ENCODE measurements around the gene DDX5.

Gene DDX5

DNA sequence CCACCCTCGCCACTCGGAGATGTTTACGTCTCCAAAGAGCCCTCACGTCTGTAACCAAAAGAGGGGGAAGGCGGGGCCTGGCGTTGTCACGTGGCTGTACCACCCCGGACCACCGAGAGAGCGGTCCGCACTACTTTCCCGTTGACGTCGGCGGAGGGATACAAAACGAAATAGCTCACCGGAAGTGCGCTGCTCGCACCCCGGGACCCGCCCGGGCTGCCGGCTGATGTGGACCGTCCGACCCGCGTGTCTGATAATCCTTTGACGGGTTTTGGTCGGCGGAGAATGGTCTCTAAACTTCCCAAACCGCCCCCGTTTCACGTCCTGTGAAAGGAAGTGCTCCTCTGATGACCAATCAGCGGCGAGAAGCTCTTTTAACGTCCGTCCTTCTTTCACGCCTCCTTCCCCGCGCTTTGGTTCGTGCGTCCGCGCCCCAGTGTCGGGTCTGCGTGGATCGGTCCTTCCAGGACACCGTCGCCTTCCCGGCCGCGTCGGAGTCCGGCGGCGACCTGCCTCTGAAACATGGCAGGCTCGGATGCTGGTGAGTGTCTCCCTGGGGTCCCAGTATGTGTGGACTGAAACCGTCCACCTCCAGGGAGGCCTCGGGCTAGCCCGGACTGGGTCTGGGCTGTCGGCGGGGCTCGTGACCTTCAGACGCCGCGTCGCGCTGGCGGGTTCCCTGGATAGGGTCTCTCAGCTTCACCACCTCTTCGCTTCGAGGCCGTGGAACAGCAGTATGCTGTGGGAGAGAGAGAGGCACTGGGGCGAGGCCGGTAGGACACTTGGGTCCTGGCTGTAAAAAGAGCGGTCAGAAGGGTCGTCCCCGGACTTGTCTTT lies 705 bp upstream of the DDX5 start, which contains the start of gene CEP95:
Gene CEP95, plus strand, starts transcription at position 402 of the 837 bp plus-strand sequence. Its CDS starts 121 bp downstream, at position 523.
- H2AFZ ChIP-seq = peak within 1 kb of the TSS; percentile 76
- no peaks in the 10 kb centered on the region for H3K36me3 ChIP-seq (ENCODE audit: control insufficient read depth, insufficient read depth, low read length)
- no peaks in the 10 kb centered on the region for H3K9me3 ChIP-seq (ENCODE audit: control insufficient read depth, low read length)
- no peaks in the 10 kb centered on the region for H3K27me3 ChIP-seq (ENCODE audit: control insufficient read depth, insufficient read depth, low read length)
- H3K4me2 ChIP-seq (ENCODE audit: low read length) = peak within 1 kb of the TSS; percentile 75
- H3K4me3 ChIP-seq (ENCODE audit: low read depth, low read length) = peak within 1 kb of the TSS; percentile 100
- no peak for TF ChIP-seq CTCF (IDR thresholded peaks at IDR 0.05)
- peak within 1 kb of the TSS; percentile 100 for H3K9ac ChIP-seq
- peak within 1 kb of the TSS; percentile 99 for H3K27ac ChIP-seq
- peaks cover 21% of the 10 kb centered on the region for H3K4me1 ChIP-seq
- H3K79me2 ChIP-seq = peaks cover 55% of the 10 kb centered on the region

GRCh38 chr17:64505340-64506200 lies 519 bp downstream of the DDX5 start:
- peak overlapping the region; percentile 100 for H3K4me3 ChIP-seq (ENCODE audit: low read depth, low read length)
- peaks cover 51% of the 10 kb centered on the region for H3K79me2 ChIP-seq
- H3K9me3 ChIP-seq (ENCODE audit: control insufficient read depth, low read length) = no peaks in the 10 kb centered on the region
- peak overlapping the region; percentile 85 for H2AFZ ChIP-seq
- H3K9ac ChIP-seq = peak overlapping the region; percentile 100
- H3K4me1 ChIP-seq = peaks cover 21% of the 10 kb centered on the region
- H3K4me2 ChIP-seq (ENCODE audit: low read length) = peak overlapping the region; percentile 87
- no peaks in the 10 kb centered on the region for H3K36me3 ChIP-seq (ENCODE audit: control insufficient read depth, insufficient read depth, low read length)
- H3K27me3 ChIP-seq (ENCODE audit: control insufficient read depth, insufficient read depth, low read length) = no peaks in the 10 kb centered on the region
- H3K27ac ChIP-seq = peak overlapping the region; percentile 99
- no peak for TF ChIP-seq CTCF (IDR thresholded peaks at IDR 0.05)

GRCh38 chr17:64504769-64505339 lies 1.2 kb downstream of the DDX5 start:
- H3K36me3 ChIP-seq (ENCODE audit: control insufficient read depth, insufficient read depth, low read length) = no peaks in the 10 kb centered on the region
- H3K4me3 ChIP-seq (ENCODE audit: low read depth, low read length) = peak overlapping the region; percentile 100
- H3K27ac ChIP-seq = peak overlapping the region; percentile 99
- H3K79me2 ChIP-seq = peaks cover 52% of the 10 kb centered on the region
- no peaks in the 10 kb centered on the region for H3K9me3 ChIP-seq (ENCODE audit: control insufficient read depth, low read length)
- peaks cover 21% of the 10 kb centered on the region for H3K4me1 ChIP-seq
- TF ChIP-seq CTCF (IDR thresholded peaks at IDR 0.05) = no peak
- peak overlapping the region; percentile 87 for H3K4me2 ChIP-seq (ENCODE audit: low read length)
- no peaks in the 10 kb centered on the region for H3K27me3 ChIP-seq (ENCODE audit: control insufficient read depth, insufficient read depth, low read length)
- H2AFZ ChIP-seq = peak overlapping the region; percentile 85
- H3K9ac ChIP-seq = peak overlapping the region; percentile 78

- H3K4me1 ChIP-seq = peaks cover 21% of the 10 kb centered on the region
- peak overlapping the region; percentile 99 for H3K27ac ChIP-seq
These were observed 2.0 kb downstream of the DDX5 start for GRCh38 chr17:64503821-64504768.

More at GRCh38 chr17:64503821-64504768, 2.0 kb downstream of the DDX5 start:
- no peak overlapping the region for H2AFZ ChIP-seq
- no peak overlapping the region for H3K9ac ChIP-seq
- no peaks in the 10 kb centered on the region for H3K36me3 ChIP-seq (ENCODE audit: control insufficient read depth, insufficient read depth, low read length)
- peaks cover 47% of the 10 kb centered on the region for H3K79me2 ChIP-seq
- H3K4me3 ChIP-seq (ENCODE audit: low read depth, low read length) = peak overlapping the region; percentile 100
- H3K27me3 ChIP-seq (ENCODE audit: control insufficient read depth, insufficient read depth, low read length) = no peaks in the 10 kb centered on the region
- no peaks in the 10 kb centered on the region for H3K9me3 ChIP-seq (ENCODE audit: control insufficient read depth, low read length)
- no peak for TF ChIP-seq CTCF (IDR thresholded peaks at IDR 0.05)
- H3K4me2 ChIP-seq (ENCODE audit: low read length) = peak overlapping the region; percentile 87
